ENCODE data around the gene CCDC77. TPM values are rescaled to one million over a fixed set of nuclear protein-coding genes. Genes with fewer than 3 reads are reported as not detected.
A peak's percentile ranks its signal among the peaks of the same experiment; 100 is the strongest.

Gene CCDC77
- total RNA-seq, 4 donors from 2014 or later = 10.2 to 20.3 (median 12.3) TPM

DNA sequence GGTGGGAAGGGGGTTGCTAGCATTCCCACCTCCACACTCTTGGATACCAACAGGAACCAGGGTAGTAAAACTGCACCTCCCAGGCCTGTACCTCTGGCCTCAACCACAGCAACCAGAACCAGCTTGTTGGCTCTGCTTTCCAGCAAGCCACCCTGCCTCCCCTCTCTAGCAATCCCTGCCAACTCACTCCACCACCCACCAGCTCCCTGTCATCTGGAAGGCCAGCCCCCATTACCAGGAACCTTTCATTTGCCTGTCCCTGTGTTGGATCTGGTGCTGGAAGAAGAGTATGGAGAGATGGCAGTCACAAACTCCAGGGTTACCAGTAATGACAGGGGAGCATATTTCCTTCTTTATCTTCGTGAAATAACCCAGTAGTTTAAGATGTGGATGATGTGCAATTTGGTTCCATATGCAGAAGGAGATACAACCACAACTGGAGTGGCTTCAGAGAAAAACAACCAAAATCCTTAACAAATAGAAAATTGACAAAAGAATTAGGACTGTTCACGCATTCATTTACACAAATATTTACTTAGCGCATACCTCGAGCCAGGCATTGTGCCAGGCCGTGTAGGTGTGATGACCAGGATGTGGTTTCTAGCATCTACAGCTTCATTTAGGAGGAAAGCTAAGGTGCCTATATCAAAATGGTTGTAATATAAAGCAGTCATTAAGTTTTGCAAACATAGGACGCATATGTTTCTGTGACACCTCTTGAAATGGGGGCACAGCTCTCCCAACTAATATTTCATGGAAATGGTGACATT lies 61.7 kb downstream of the CCDC77 start:
- 67 to 72% methylated on average over 6 of the region's 6 CpGs for WGBS, 2 donors
- intact Hi-C loops (cut with DNase I) = no loop called here
- Histone ChIP-seq H3K27ac (no peak overlapping the region), H3K9me3 (no peaks in the 10 kb centered on the region), H3K27me3 (no peaks in the 10 kb centered on the region), H3K36me3 (no peaks in the 10 kb centered on the region), H3K4me3 (replicated peaks in 1 of 3) (no peak overlapping the region), H3K4me1 (peaks cover 14 to 27% of the 10 kb centered on the region in 2 donors)
- TF ChIP-seq, protein P1, sequence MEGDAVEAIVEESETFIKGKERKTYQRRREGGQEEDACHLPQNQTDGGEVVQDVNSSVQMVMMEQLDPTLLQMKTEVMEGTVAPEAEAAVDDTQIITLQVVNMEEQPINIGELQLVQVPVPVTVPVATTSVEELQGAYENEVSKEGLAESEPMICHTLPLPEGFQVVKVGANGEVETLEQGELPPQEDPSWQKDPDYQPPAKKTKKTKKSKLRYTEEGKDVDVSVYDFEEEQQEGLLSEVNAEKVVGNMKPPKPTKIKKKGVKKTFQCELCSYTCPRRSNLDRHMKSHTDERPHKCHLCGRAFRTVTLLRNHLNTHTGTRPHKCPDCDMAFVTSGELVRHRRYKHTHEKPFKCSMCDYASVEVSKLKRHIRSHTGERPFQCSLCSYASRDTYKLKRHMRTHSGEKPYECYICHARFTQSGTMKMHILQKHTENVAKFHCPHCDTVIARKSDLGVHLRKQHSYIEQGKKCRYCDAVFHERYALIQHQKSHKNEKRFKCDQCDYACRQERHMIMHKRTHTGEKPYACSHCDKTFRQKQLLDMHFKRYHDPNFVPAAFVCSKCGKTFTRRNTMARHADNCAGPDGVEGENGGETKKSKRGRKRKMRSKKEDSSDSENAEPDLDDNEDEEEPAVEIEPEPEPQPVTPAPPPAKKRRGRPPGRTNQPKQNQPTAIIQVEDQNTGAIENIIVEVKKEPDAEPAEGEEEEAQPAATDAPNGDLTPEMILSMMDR (IDR thresholded peaks at IDR 0.05) = no peak
- no peak for TF ChIP-seq POLR2A (IDR thresholded peaks at IDR 0.05)
- DNase-seq = peak; percentile 44 to 49

DNA sequence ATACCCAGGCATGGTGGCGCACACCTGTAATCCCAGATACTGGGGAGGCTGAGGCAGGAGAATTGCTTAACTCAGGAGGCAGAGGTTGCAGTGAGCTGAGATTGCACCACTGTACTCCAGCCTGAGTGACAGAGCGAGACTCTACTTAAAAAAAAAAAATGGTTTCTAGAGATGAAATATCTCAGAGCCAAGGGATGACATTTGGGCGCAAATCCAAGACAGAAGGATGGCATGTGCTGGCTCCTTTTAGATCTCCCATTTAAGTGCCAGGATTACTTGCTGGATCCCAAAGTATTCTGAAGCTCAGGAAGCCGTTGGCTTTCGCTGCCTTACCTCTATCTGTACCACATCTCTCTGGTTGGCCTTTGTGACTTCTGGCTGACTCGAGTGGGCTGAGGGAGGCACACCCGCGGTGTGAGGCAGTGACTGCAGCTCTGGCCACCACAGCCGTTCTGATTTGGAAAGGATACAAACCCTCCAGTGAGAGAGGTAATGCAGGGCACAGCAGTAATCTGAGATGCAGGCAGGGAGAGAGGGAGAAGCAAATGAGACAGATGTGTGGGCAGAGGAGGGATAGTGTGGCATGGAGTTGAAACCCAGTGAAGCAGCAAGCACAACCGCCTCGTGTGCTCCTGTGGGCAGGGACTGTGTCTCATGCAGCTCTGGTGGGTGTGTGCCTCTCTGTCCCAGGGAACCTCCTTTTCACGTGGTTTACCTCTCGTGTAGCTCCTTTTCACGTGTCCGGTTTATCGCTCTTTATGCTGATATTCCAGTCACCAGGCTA lies 63.2 kb downstream of the CCDC77 start:
- DNase-seq = peak; percentile 58 to 62
- 64 to 66% methylated on average over 16 of the region's 16 CpGs for WGBS, 2 donors

DNA sequence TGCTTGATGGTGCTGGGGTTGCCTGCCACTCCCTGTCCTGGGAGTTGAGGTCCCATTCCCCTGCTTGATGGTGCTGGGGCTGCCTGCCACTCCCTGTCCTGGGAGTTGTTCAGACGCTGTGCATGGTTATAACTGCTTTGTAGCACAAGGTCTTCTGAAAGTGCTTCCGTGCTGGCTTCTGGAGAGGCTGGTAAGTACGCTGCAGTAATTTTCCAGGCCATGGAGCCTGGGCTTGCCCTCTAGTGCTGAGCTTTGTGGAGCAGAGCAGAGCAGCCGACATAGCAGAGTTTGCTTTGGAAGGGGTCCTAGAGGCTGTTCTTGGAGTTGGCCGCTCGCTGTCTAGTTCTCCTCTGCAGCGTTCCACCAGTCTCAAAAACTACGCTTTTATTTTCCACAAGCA lies 64.6 kb downstream of the CCDC77 start:
- no peaks in the 10 kb centered on the region for H3K27me3 ChIP-seq
- no peaks in the 10 kb centered on the region for H3K9me3 ChIP-seq
- intact Hi-C loops (cut with DNase I) = no loop called here
- peak; percentile 84 to 88 for DNase-seq
- peak overlapping the region; percentile 58 to 63 (median 62) for H3K27ac ChIP-seq
- peaks cover 14 to 21% of the 10 kb centered on the region in 2 donors for H3K4me1 ChIP-seq
- no peaks in the 10 kb centered on the region for H3K36me3 ChIP-seq
- TF ChIP-seq, protein P1 (IDR thresholded peaks at IDR 0.05) = peak in 2 of 6 experiments; percentile 23 to 43
- peak in 1 of 2 donors; percentile 63 for TF ChIP-seq POLR2A (IDR thresholded peaks at IDR 0.05)
- 40 to 41% methylated on average over 8 of the region's 8 CpGs for WGBS, 2 donors
- no peak overlapping the region for H3K4me3 ChIP-seq (replicated peaks in 1 of 3)

More for the DNA sequence above, 63.2 kb downstream of the CCDC77 start:
- Histone ChIP-seq H3K9me3 (no peaks in the 10 kb centered on the region), H3K4me1 (peaks cover 14 to 25% of the 10 kb centered on the region in 2 donors), H3K27ac (peak overlapping the region in 1 of 3 donors; percentile 41), H3K27me3 (no peaks in the 10 kb centered on the region), H3K4me3 (replicated peaks in 1 of 3) (no peak overlapping the region), H3K36me3 (no peaks in the 10 kb centered on the region)
- TF ChIP-seq POLR2A (IDR thresholded peaks at IDR 0.05) = no peak
- TF ChIP-seq, protein P1 (IDR thresholded peaks at IDR 0.05) = no peak
- intact Hi-C loops (cut with DNase I) = no loop called here

DNA sequence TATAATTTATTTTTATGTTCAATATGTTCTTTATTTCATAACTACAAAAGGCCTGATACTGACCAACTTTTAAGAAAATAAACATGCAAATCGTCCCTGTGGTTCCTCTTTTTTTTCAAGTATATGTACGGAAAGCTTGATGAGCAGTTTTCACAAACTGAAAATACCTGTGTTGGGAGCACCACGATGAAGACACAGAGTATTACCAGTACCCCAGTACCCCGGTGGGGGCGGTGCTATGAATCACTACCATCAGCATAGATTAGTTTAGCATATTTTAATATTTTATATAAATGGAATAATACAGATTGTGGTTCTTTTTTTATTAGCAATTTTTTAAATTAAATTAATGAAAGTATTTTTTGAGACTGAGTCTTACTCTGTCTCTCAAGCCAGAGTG lies 65.3 kb downstream of the CCDC77 start:
- peaks cover 14 to 21% of the 10 kb centered on the region in 2 donors for H3K4me1 ChIP-seq
- 88 to 93% methylated on average over 5 of the region's 5 CpGs for WGBS, 2 donors
- H3K4me3 ChIP-seq (replicated peaks in 1 of 3) = no peak overlapping the region
- H3K36me3 ChIP-seq = no peaks in the 10 kb centered on the region
- DNase-seq = no peak
- TF ChIP-seq, protein P1 (IDR thresholded peaks at IDR 0.05) = no peak
- no peak for TF ChIP-seq POLR2A (IDR thresholded peaks at IDR 0.05)
- H3K27me3 ChIP-seq = no peaks in the 10 kb centered on the region
- intact Hi-C loops (cut with DNase I) = no loop called here
- H3K9me3 ChIP-seq = no peaks in the 10 kb centered on the region
- H3K27ac ChIP-seq = peak overlapping the region in 2 of 3 donors; percentile 58 to 62

All from thyroid gland (tissue), 4 donors.